Astrocyte (in vitro differentiated cells and primary cell): ENCODE data around the gene COPZ2. TPM values are rescaled to one million over a fixed set of nuclear protein-coding genes. Genes with fewer than 3 reads are reported as not detected.

Experiments used
- DNase-seq: peaks from one replicate; pipeline ENCODE4 v3.0.0-alpha.2; 2010; ENCODE audit warnings: low read depth
- FAIRE-seq: peaks from 2 replicates; lab custom pipeline; 2011; peaks lifted over from hg19 to GRCh38; lab: Jason Lieb, UNC
- H2AFZ ChIP-seq: 2 replicates; pipeline ENCODE4 v1.6.0; 2012; ENCODE audit warnings: low read depth, low read length, inconsistent platforms
- H3K27ac ChIP-seq: 2 replicates; pipeline ENCODE4 v1.5.1; 2011; ENCODE audit warnings: low read depth, low read length, inconsistent platforms
- H3K27me3 ChIP-seq: 2 replicates; pipeline ENCODE4 v1.6.0; 2011; ENCODE audit warnings: low read length, inconsistent platforms; ENCODE audit not compliant: insufficient read depth
- H3K36me3 ChIP-seq: 2 replicates; pipeline ENCODE4 v1.5.1; 2011; ENCODE audit warnings: low read length, inconsistent platforms; ENCODE audit not compliant: insufficient read depth
- H3K4me1 ChIP-seq: 2 replicates; pipeline ENCODE4 v1.5.1; 2011; ENCODE audit warnings: low read length, inconsistent platforms; ENCODE audit not compliant: insufficient read depth
- H3K4me2 ChIP-seq: 2 replicates; pipeline ENCODE4 v1.6.0; 2012; ENCODE audit warnings: low read length, inconsistent platforms
- H3K4me3 ChIP-seq: 2 replicates; pipeline ENCODE4 v1.5.1; 2011; ENCODE audit warnings: low read depth, mild to moderate bottlenecking, low read length, inconsistent platforms; ENCODE audit not compliant: insufficient read depth
- H3K79me2 ChIP-seq: 2 replicates; pipeline ENCODE4 v1.6.0; 2012; ENCODE audit warnings: mild to moderate bottlenecking, low read length, inconsistent platforms; ENCODE audit not compliant: insufficient read depth
- H3K9ac ChIP-seq: 2 replicates; pipeline ENCODE4 v1.6.0; 2012; ENCODE audit warnings: mild to moderate bottlenecking, low read length, inconsistent platforms
- H3K9me3 ChIP-seq: 2 replicates; pipeline ENCODE4 v1.5.1; 2012; ENCODE audit warnings: low read depth, mild to moderate bottlenecking, low read length, inconsistent platforms; ENCODE audit not compliant: insufficient read depth
- H4K20me1 ChIP-seq: 2 replicates; pipeline ENCODE4 v1.6.0; 2012; ENCODE audit warnings: low read length, inconsistent platforms; ENCODE audit not compliant: insufficient read depth
- H3K27ac Mint-ChIP-seq: one replicate; pipeline ENCODE4 v1.8.0; 2021; ENCODE audit warnings: mild to moderate bottlenecking, mixed read lengths; ENCODE audit not compliant: unreplicated experiment
- H3K27me3 Mint-ChIP-seq: one replicate; pipeline ENCODE4 v1.8.0; 2021; ENCODE audit warnings: low read depth, mixed read lengths; ENCODE audit not compliant: unreplicated experiment
- H3K36me3 Mint-ChIP-seq: one replicate; pipeline ENCODE4 v1.8.0; 2021; ENCODE audit warnings: low read depth, mixed read lengths; ENCODE audit not compliant: unreplicated experiment
- H3K4me1 Mint-ChIP-seq: one replicate; pipeline ENCODE4 v1.8.0; 2021; ENCODE audit warnings: low read depth, mixed read lengths; ENCODE audit not compliant: unreplicated experiment
- H3K4me3 Mint-ChIP-seq: one replicate; pipeline ENCODE4 v1.8.0; 2021; ENCODE audit warnings: mild to moderate bottlenecking, moderate library complexity, mixed read lengths; ENCODE audit not compliant: unreplicated experiment
- H3K9me3 Mint-ChIP-seq: one replicate; pipeline ENCODE4 v1.8.0; 2021; ENCODE audit warnings: mild to moderate bottlenecking, mixed read lengths; ENCODE audit not compliant: unreplicated experiment
- EZH2 ChIP-seq: IDR thresholded peaks from 2 replicates; pipeline ENCODE4 v1.6.1; 2012; ENCODE audit warnings: mild to moderate bottlenecking, low read length, inconsistent platforms; ENCODE audit not compliant: insufficient read depth
- total RNA-seq: library from RNA; stranded (reverse); gene quantifications from 2 replicates; pipeline ENCODE4 v1.2.1, GENCODE V29; 2021
- TF ChIP-seq, protein P1 (sequence below): IDR thresholded peaks from 2 replicates; pipeline ENCODE4 v1.5.1; 2011; ENCODE audit warnings: low read depth, mild to moderate bottlenecking, inconsistent platforms, low read length, moderate library complexity; ENCODE audit not compliant: insufficient read depth

Gene COPZ2
- total RNA-seq, 1 donor from 2014 or later = 25.1 TPM

DNA sequence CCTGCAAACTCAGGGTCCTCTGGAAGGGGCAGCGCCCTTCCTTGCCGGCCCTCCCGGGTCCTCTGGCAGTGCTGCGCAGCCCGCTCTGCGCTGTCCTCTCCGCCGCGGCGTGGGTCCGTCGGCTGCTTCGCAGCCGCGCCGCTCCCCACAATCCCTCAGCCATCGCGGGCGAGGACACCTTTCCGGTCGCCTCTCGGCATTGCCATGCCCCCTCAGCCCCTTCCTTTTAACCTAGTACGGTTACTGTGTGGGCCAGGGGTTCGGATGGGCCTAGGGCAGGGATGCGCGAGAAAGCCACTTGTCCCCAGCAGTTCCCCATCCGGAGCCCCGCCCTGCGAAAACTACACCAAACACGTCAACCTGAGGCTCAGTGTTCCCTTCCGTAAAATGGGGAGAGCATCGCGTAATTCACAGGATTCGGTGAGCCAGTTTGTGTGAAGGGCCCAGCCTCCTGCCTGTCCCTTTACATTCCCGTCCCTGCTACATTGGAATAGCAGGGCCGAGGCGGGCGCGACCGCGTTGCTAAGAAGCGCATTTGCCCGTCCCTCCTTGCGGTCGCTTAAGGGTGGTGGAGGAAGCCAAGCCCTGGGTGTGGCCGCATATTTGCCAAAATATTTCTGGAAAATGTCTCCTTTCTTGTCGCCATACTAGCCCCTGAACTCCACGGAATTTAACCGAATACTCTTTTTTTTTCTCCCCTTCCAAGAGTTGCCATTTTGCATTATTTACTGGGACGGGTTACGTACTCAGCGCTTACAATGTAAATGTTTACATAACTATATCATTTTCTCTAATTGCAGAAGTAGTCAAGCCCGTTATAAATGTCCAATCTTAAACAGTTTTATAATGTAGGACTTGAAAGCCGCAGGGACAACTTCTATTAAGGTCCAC lies 13.2 kb downstream of the COPZ2 start:
- H3K79me2 ChIP-seq = no peaks in the 10 kb centered on the region
- no peaks in the 10 kb centered on the region for H3K36me3 ChIP-seq
- no peaks in the 10 kb centered on the region for H3K9me3 ChIP-seq
- H2AFZ ChIP-seq = peak overlapping the region; percentile 77
- Mint-ChIP-seq H3K36me3 (peaks cover 5% of the 10 kb centered on the region), H3K4me1 (peaks cover 9% of the 10 kb centered on the region), H3K27ac (peak overlapping the region; percentile 37), H3K9me3 (no peaks in the 10 kb centered on the region), H3K4me3 (peak overlapping the region; percentile 86), H3K27me3 (peaks cover 17% of the 10 kb centered on the region)
- no peaks in the 10 kb centered on the region for H3K27me3 ChIP-seq
- peak overlapping the region; percentile 65 for H3K4me3 ChIP-seq
- no peak for TF ChIP-seq EZH2
- TF ChIP-seq, protein P1, sequence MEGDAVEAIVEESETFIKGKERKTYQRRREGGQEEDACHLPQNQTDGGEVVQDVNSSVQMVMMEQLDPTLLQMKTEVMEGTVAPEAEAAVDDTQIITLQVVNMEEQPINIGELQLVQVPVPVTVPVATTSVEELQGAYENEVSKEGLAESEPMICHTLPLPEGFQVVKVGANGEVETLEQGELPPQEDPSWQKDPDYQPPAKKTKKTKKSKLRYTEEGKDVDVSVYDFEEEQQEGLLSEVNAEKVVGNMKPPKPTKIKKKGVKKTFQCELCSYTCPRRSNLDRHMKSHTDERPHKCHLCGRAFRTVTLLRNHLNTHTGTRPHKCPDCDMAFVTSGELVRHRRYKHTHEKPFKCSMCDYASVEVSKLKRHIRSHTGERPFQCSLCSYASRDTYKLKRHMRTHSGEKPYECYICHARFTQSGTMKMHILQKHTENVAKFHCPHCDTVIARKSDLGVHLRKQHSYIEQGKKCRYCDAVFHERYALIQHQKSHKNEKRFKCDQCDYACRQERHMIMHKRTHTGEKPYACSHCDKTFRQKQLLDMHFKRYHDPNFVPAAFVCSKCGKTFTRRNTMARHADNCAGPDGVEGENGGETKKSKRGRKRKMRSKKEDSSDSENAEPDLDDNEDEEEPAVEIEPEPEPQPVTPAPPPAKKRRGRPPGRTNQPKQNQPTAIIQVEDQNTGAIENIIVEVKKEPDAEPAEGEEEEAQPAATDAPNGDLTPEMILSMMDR = no peak
- peak; percentile 48 for DNase-seq
- peaks cover 31% of the 10 kb centered on the region for H3K4me1 ChIP-seq
- peak overlapping the region; percentile 55 for H3K9ac ChIP-seq
- H3K4me2 ChIP-seq = peak overlapping the region; percentile 90
- H3K27ac ChIP-seq = no peak overlapping the region
- no peak for FAIRE-seq
- H4K20me1 ChIP-seq = no peaks in the 10 kb centered on the region

DNA sequence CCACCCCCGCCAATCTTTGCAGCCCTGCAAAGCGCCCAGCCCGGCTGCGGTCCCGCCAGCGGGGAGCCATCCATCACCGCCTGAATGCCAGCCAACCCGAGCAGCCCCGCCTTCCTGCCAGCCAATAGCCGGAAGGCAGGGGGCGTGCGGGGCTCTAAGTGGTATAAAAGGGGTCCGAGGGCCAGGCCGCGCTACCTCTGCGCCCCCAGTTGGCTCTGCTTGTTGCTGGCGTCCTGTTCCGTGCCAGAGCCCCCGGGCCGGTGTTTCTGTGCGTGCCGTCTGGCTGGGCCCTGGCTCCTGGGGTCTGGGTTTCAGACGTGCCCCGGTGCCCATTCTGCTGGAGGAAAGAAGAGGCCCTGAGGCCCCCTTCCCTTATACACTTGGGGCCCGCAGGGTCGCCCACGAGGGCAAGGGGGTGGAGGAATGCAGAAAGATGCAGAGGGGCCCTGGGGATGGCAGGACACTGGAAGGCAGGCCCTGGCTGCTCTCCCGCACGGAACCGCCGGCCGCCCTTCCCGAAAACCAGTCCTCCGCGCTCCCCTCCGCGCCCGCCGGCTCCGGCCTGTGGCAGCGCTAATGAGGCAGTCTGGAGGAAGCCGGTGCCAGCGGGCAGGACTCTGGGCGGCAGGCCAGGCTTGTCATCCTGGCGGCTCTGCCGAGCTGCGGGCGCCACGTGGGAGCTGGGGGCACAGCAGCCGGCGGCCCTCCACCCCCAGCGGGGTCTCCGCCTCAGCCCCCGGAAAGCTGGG lies 14.0 kb downstream of the COPZ2 start:
- Histone ChIP-seq H3K9ac (peak overlapping the region; percentile 55), H3K4me1 (peaks cover 31% of the 10 kb centered on the region), H3K4me3 (peak overlapping the region; percentile 65), H3K36me3 (no peaks in the 10 kb centered on the region), H3K4me2 (peak overlapping the region; percentile 90), H3K27me3 (no peaks in the 10 kb centered on the region), H3K27ac (no peak overlapping the region), H3K79me2 (no peaks in the 10 kb centered on the region), H2AFZ (peak overlapping the region; percentile 77), H4K20me1 (no peaks in the 10 kb centered on the region), H3K9me3 (no peaks in the 10 kb centered on the region)
- Mint-ChIP-seq H3K4me1 (peaks cover 9% of the 10 kb centered on the region), H3K9me3 (no peaks in the 10 kb centered on the region), H3K27me3 (peaks cover 15% of the 10 kb centered on the region), H3K4me3 (no peak overlapping the region), H3K36me3 (peaks cover 2% of the 10 kb centered on the region), H3K27ac (no peak overlapping the region)
- FAIRE-seq (no peak), DNase-seq (no peak)
- no peak for TF ChIP-seq EZH2
- TF ChIP-seq, protein P1 = no peak
